HFFc6 (cell line): Measurements from ENCODE around the gene GMPR2. TPM values are rescaled to one million over a fixed set of nuclear protein-coding genes. Genes with fewer than 3 reads are reported as not detected.

Source experiments
- DNase-seq: peaks from one replicate; pipeline ENCODE4 v3.0.0-alpha.2; 2018
- H3K27ac Mint-ChIP-seq: 2 replicates; pipeline ENCODE4 v1.8.0; 2020; ENCODE audit warnings: mild to moderate bottlenecking, mixed read lengths
- H3K27me3 Mint-ChIP-seq: 2 replicates; pipeline ENCODE4 v1.8.0; 2021; ENCODE audit warnings: mild to moderate bottlenecking, moderate library complexity, mixed read lengths; ENCODE audit not compliant: insufficient read depth
- H3K36me3 Mint-ChIP-seq: 2 replicates; pipeline ENCODE4 v1.8.0; 2021; ENCODE audit warnings: low read depth, mixed read lengths
- H3K4me1 Mint-ChIP-seq: 2 replicates; pipeline ENCODE4 v1.8.0; 2020; ENCODE audit warnings: low read depth, mixed read lengths
- H3K4me3 Mint-ChIP-seq: 2 replicates; pipeline ENCODE4 v1.8.0; 2020; ENCODE audit warnings: mild to moderate bottlenecking, moderate library complexity, mixed read lengths
- H3K9me3 Mint-ChIP-seq: 2 replicates; pipeline ENCODE4 v1.8.0; 2020; ENCODE audit warnings: mild to moderate bottlenecking, mixed read lengths
- CTCF ChIP-seq: fragments of 200-600 bp; sonication (generic); IDR thresholded peaks from 2 replicates; pipeline ENCODE4 v1.5.0; 2021; ENCODE audit warnings: antibody characterized with exemption, mild to moderate bottlenecking
- total RNA-seq, 6 experiments: library from RNA; stranded (reverse); fragmentation: NEBNext Ultra II Directional; extraction: Animal tissue kit (Norgen Biotek cat#: 25700); gene quantifications; 2 replicates in 1 of 6; 3 replicates in 5 of 6; pipeline ENCODE4 v1.2.3, GENCODE V29; 2021

Gene GMPR2
- total RNA-seq, 6 experiments from 2014 or later = 70.6 to 76.7 (median 73.6) TPM

DNA sequence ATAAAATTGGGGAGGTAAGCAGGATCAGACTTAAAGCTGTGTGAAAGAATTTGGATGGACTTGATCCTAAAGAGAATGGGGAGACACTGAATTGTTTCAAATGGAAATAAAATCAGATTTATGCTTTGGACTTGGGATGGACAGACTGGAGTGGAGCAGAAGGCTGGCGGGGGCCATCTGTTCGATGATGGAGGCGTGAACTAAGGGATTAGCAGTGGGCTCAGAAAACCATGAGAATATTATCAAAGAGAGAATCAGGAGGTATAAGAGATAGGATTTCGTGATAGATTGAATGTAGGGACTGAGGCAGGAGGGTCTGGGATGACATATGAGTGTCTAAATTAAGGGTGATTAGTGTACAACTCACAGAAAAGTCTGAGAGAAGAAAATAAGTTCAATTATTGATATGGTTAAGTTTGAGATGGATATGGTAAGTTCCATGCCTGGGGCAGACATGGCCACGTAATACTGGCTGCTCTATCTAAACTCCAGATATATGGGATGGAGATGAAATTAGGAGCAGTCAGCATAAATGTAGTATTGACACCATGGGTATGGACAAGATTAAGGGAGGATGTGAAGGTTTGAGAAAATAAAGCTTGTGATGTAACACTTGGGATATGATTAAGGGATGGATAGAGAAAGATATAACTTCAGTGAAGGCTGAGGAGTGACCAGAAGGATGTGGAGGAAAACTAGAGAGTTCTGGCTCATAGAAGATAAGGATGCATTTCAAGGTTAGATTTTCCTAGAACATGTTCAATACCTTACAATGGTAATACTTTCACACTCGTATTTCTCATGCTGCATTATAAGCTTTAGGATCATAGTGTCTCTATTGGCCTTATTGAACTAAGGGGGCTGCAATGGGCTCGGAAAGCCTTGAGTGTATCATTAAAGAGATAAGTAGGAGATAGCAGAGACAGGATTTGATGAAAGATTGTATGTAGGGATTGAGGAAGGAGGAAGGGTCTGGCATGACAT lies 28.3 kb upstream of the GMPR2 start:
- Mint-ChIP-seq H3K4me1 (peaks cover under 1% of the 10 kb centered on the region; the same call in 1 of the 2 replicates), H3K27ac (no peak overlapping the region), H3K4me3 (no peak overlapping the region), H3K36me3 (peaks cover 62% of the 10 kb centered on the region), H3K9me3 (peaks cover 10% of the 10 kb centered on the region), H3K27me3 (no peaks in the 10 kb centered on the region; the same call in 1 of the 2 replicates)
- no peak for DNase-seq
- TF ChIP-seq CTCF = no peak

DNA sequence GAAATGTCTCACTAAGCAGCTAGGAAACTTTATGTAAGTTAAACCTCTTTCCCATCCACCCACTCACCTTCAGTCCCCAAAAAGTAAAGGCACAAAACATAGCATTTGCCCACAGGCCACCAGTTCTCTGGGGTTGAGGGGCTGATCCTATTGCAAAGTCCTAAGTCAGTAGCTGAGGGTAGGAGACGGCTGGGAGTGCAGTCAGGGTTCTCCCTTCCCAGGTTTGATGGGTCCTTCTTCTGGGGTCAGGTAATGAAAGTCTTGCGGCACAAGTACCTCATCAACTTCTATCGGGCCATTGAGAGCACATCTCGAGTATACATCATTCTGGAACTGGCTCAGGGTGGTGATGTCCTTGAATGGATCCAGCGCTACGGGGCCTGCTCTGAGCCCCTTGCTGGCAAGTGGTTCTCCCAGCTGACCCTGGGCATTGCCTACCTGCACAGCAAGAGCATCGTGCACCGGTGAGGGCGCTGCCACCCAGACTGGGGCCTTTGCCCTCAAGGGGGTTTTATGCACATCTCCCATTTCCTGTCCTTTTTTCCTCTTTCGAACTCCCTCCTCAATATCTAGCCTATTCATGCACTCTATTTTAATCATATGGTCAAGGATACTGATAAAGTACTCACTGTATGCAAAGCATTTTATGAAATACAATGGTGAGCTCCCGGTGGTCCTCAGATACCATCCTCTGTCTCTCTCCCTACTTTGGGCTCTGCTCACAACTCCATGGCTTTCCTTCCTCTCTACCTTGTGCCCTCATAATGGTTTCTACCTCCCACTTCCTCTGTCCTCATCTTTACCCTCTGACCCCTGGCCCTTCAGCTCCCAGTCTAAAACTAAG lies 26.2 kb upstream of the GMPR2 start:
- TF ChIP-seq CTCF = no peak
- Mint-ChIP-seq H3K4me1 (peaks cover 3% of the 10 kb centered on the region), H3K9me3 (peaks cover 7% of the 10 kb centered on the region), H3K4me3 (no peak overlapping the region), H3K27ac (no peak overlapping the region), H3K36me3 (peaks cover 61% of the 10 kb centered on the region), H3K27me3 (no peaks in the 10 kb centered on the region; the same call in 1 of the 2 replicates)
- DNase-seq = no peak

- peaks cover 58% of the 10 kb centered on the region for H3K36me3 Mint-ChIP-seq
- H3K4me3 Mint-ChIP-seq = no peak overlapping the region
- TF ChIP-seq CTCF = no peak
- no peak overlapping the region for H3K27ac Mint-ChIP-seq
- peaks cover 9% of the 10 kb centered on the region for H3K4me1 Mint-ChIP-seq
- H3K9me3 Mint-ChIP-seq = peaks cover 5% of the 10 kb centered on the region; the same call in 1 of the 2 replicates
- no peaks in the 10 kb centered on the region; the same call in 1 of the 2 replicates for H3K27me3 Mint-ChIP-seq
- DNase-seq = no peak
These were observed 25.6 kb upstream of the GMPR2 start for GRCh38 chr14:24207104-24207551.

GRCh38 chr14:24207625-24208024 lies 25.1 kb upstream of the GMPR2 start:
- Mint-ChIP-seq H3K4me3 (no peak overlapping the region), H3K27me3 (peaks cover 2% of the 10 kb centered on the region), H3K36me3 (peaks cover 53% of the 10 kb centered on the region), H3K4me1 (peaks cover 9% of the 10 kb centered on the region), H3K9me3 (peaks cover 5% of the 10 kb centered on the region; the same call in 1 of the 2 replicates), H3K27ac (no peak overlapping the region)
- DNase-seq = no peak
- TF ChIP-seq CTCF = no peak

DNA sequence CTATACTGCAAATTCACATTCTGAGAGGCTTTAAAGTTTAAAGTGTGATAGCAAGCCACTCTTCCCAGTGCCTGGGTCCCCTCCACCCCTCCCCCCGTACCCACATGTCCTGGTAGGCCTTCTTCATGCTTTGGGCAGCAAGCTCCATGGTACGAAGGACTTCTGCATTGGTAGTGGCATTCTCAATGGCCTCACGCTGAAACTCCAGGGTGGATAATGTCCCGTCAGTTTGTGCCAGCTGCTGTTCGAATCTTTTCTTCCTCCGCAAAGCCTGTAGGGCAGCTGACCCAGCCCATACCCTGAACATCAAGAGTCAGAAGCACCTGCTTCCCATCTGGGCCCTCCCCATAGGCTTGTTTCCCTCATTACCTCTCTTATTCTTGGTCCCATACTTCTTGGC lies 21.4 kb upstream of the GMPR2 start:
- peaks cover 33% of the 10 kb centered on the region for H3K4me1 Mint-ChIP-seq
- DNase-seq = no peak
- no peak overlapping the region for H3K27ac Mint-ChIP-seq
- no peak for TF ChIP-seq CTCF
- peak overlapping the region; percentile 97 for H3K4me3 Mint-ChIP-seq
- no peaks in the 10 kb centered on the region for H3K9me3 Mint-ChIP-seq
- H3K36me3 Mint-ChIP-seq = peaks cover 38% of the 10 kb centered on the region
- peaks cover 2% of the 10 kb centered on the region for H3K27me3 Mint-ChIP-seq
